ENCODE results near the gene S100A12.

Gene S100A12

GRCh38 chr1:153339802-153340201 lies 35.6 kb downstream of the S100A12 start:
- TF ChIP-seq CTCF (IDR thresholded peaks at IDR 0.05; ENCODE audit: low read length, missing control alignments), result no peak
- no peak overlapping the region for H3K4me3 ChIP-seq (replicated peaks; ENCODE audit: low read depth, low read length)
- no peak for DNase-seq (ENCODE audit: low read depth)

GRCh38 chr1:153337980-153338853 lies 37.2 kb downstream of the S100A12 start:
- no peak for TF ChIP-seq CTCF (IDR thresholded peaks at IDR 0.05; ENCODE audit: low read length, missing control alignments)
- no peak for DNase-seq (ENCODE audit: low read depth)
- no peak overlapping the region for H3K4me3 ChIP-seq (replicated peaks; ENCODE audit: low read depth, low read length)

- no peak overlapping the region for H3K4me3 ChIP-seq (replicated peaks; ENCODE audit: low read depth, low read length)
- DNase-seq (ENCODE audit: low read depth), result no peak
- TF ChIP-seq CTCF (IDR thresholded peaks at IDR 0.05; ENCODE audit: low read length, missing control alignments), result no peak
Observed at GRCh38 chr1:153336650-153337049, 38.8 kb downstream of the S100A12 start.

- no peak overlapping the region for H3K4me3 ChIP-seq (replicated peaks; ENCODE audit: low read depth, low read length)
- DNase-seq (ENCODE audit: low read depth), result no peak
- no peak for TF ChIP-seq CTCF (IDR thresholded peaks at IDR 0.05; ENCODE audit: low read length, missing control alignments)
Observed at GRCh38 chr1:153333902-153334301, 41.5 kb downstream of the S100A12 start.

- TF ChIP-seq CTCF (IDR thresholded peaks at IDR 0.05; ENCODE audit: low read length, missing control alignments), result no peak
- no peak for DNase-seq (ENCODE audit: low read depth)
- H3K4me3 ChIP-seq (replicated peaks; ENCODE audit: low read depth, low read length), result no peak overlapping the region
Observed at GRCh38 chr1:153324912-153325311, 50.5 kb downstream of the S100A12 start.

Data from fibroblast of pulmonary artery (primary cell).